ENCODE results near the gene NAB1.
"Not testable (repeated sequence)": the region's sequence is repeated elsewhere in the genome, so short reads cannot be mapped to it uniquely, and the experiment has no call there.

The NAB1 gene

GRCh38 chr2:190698895-190699294 lies 50.0 kb downstream of the NAB1 start:
- no peaks in the 10 kb centered on the region for H3K9me3 ChIP-seq (ENCODE audit: insufficient read depth, low read depth, low read length)
- H3K36me3 ChIP-seq (ENCODE audit: insufficient read depth, low read depth, low read length) = no peaks in the 10 kb centered on the region
- peaks cover 25% of the 10 kb centered on the region; the same call in 1 of the 2 replicates for H3K4me1 ChIP-seq (ENCODE audit: insufficient read depth, low read length)
- H3K9ac ChIP-seq (ENCODE audit: low read depth, low read length) = peak overlapping the region; percentile 37; the same call in 1 of the 2 replicates
- no peaks in the 10 kb centered on the region for H3K27me3 ChIP-seq (ENCODE audit: insufficient read depth, low read length)
- no peak overlapping the region for H3K4me3 ChIP-seq (ENCODE audit: low read length)
- H3K27ac ChIP-seq (ENCODE audit: low read length) = no peak overlapping the region

DNA sequence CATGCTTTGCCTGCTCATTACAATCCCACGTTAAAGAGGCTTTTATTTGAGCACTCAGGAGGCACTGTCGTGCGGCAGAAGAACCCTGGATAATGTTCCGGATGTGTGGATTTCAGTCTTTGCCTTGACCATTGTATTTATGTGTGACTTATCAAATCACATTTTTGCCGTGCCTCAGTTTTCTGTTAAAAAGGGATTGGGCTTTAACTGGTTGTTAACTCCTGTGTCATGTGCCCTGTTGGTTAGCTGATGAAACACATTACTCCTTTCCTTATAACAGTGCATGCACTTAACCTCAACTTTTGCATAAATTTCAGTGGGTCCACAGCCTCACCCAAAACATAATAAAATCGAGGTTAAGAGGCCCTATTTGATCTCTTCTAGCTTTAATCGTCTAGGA lies 52.7 kb downstream of the NAB1 start:
- no peaks in the 10 kb centered on the region for H3K9me3 ChIP-seq (ENCODE audit: insufficient read depth, low read depth, low read length)
- H3K27me3 ChIP-seq (ENCODE audit: insufficient read depth, low read length) = no peaks in the 10 kb centered on the region
- peaks cover 21% of the 10 kb centered on the region; the same call in 1 of the 2 replicates for H3K4me1 ChIP-seq (ENCODE audit: insufficient read depth, low read length)
- no peaks in the 10 kb centered on the region for H3K36me3 ChIP-seq (ENCODE audit: insufficient read depth, low read depth, low read length)
- H3K9ac ChIP-seq (ENCODE audit: low read depth, low read length) = no peak overlapping the region
- no peak overlapping the region for H3K4me3 ChIP-seq (ENCODE audit: low read length)
- H3K27ac ChIP-seq (ENCODE audit: low read length) = no peak overlapping the region

DNA sequence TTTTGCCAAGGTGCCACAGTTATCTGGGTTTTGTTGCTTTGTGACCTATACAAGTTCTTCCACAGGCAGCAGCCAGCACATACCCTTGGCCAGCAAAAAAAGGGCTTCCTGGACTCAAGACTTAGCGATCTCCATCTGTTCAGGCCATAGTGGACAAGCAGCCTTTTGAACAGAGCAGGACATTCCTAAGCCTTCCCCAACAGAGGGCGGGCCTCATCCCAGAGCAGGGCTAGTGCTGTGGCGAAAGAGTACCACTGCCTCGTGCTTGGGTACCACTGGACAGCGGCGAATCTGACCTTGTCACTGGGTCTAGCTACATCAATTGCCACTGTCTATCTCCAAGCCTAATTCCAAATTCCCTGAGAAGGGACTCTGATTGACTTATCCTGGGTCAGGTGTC lies 56.4 kb downstream of the NAB1 start:
- H3K4me3 ChIP-seq (ENCODE audit: low read length) = no peak overlapping the region
- H3K27me3 ChIP-seq (ENCODE audit: insufficient read depth, low read length) = no peaks in the 10 kb centered on the region
- no peaks in the 10 kb centered on the region; the same call in 1 of the 2 replicates for H3K4me1 ChIP-seq (ENCODE audit: insufficient read depth, low read length)
- peaks cover 6% of the 10 kb centered on the region; the same call in 1 of the 2 replicates for H3K9me3 ChIP-seq (ENCODE audit: insufficient read depth, low read depth, low read length)
- H3K36me3 ChIP-seq (ENCODE audit: insufficient read depth, low read depth, low read length) = no peaks in the 10 kb centered on the region
- no peak overlapping the region for H3K27ac ChIP-seq (ENCODE audit: low read length)
- no peak overlapping the region for H3K9ac ChIP-seq (ENCODE audit: low read depth, low read length)

- no peaks in the 10 kb centered on the region for H3K27me3 ChIP-seq (ENCODE audit: insufficient read depth, low read length)
- H3K4me3 ChIP-seq (ENCODE audit: low read length) = no peak overlapping the region
- H3K4me1 ChIP-seq (ENCODE audit: insufficient read depth, low read length) = no peaks in the 10 kb centered on the region
- peaks cover 6% of the 10 kb centered on the region; the same call in 1 of the 2 replicates for H3K9me3 ChIP-seq (ENCODE audit: insufficient read depth, low read depth, low read length)
- H3K36me3 ChIP-seq (ENCODE audit: insufficient read depth, low read depth, low read length) = no peaks in the 10 kb centered on the region
- no peak overlapping the region for H3K9ac ChIP-seq (ENCODE audit: low read depth, low read length)
- no peak overlapping the region for H3K27ac ChIP-seq (ENCODE audit: low read length)
Observed at GRCh38 chr2:190707726-190708125, 58.8 kb downstream of the NAB1 start.

GRCh38 chr2:190708650-190709049 lies 59.8 kb downstream of the NAB1 start:
- not testable (repeated sequence) for H3K9me3 ChIP-seq (ENCODE audit: insufficient read depth, low read depth, low read length); H3K27ac ChIP-seq (ENCODE audit: low read length); H3K4me1 ChIP-seq (ENCODE audit: insufficient read depth, low read length); H3K4me3 ChIP-seq (ENCODE audit: low read length); H3K27me3 ChIP-seq (ENCODE audit: insufficient read depth, low read length); H3K36me3 ChIP-seq (ENCODE audit: insufficient read depth, low read depth, low read length); H3K9ac ChIP-seq (ENCODE audit: low read depth, low read length)

- Histone ChIP-seq H3K27ac (ENCODE audit: low read length) (no peak overlapping the region), H3K27me3 (ENCODE audit: insufficient read depth, low read length) (no peaks in the 10 kb centered on the region), H3K4me1 (ENCODE audit: insufficient read depth, low read length) (no peaks in the 10 kb centered on the region), H3K9me3 (ENCODE audit: insufficient read depth, low read depth, low read length) (peaks cover 6% of the 10 kb centered on the region; the same call in 1 of the 2 replicates), H3K4me3 (ENCODE audit: low read length) (no peak overlapping the region), H3K36me3 (ENCODE audit: insufficient read depth, low read depth, low read length) (no peaks in the 10 kb centered on the region), H3K9ac (ENCODE audit: low read depth, low read length) (no peak overlapping the region)
Observed at GRCh38 chr2:190711069-190711468, 62.2 kb downstream of the NAB1 start.

DNA sequence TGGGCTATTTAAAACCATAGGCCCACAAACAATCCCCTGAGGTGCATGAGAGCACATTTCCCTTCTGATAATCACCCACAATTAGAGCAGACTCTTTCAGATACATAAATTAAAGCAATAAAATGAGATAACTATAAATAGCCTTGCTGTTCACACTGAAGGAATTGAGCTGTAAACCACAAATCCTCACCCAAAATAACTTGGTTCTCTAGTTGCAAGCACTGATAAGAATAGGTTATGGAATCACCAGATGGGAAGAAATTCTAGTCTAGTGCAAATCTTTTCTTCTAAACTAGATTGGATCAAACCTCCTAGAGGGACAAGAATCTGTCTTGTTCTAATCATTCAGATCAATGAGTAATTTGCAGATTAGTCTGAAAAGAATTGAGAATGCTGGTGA lies 64.6 kb downstream of the NAB1 start:
- Histone ChIP-seq H3K9ac (ENCODE audit: low read depth, low read length) (no peak overlapping the region), H3K4me1 (ENCODE audit: insufficient read depth, low read length) (no peaks in the 10 kb centered on the region), H3K27ac (ENCODE audit: low read length) (no peak overlapping the region)

GRCh38 chr2:190714958-190715357 lies 66.1 kb downstream of the NAB1 start:
- Histone ChIP-seq H3K4me1 (ENCODE audit: insufficient read depth, low read length) (no peaks in the 10 kb centered on the region), H3K27me3 (ENCODE audit: insufficient read depth, low read length) (no peaks in the 10 kb centered on the region), H3K36me3 (ENCODE audit: insufficient read depth, low read depth, low read length) (no peaks in the 10 kb centered on the region)

More for the DNA sequence above, 64.6 kb downstream of the NAB1 start:
- Histone ChIP-seq H3K36me3 (ENCODE audit: insufficient read depth, low read depth, low read length) (no peaks in the 10 kb centered on the region), H3K4me3 (ENCODE audit: low read length) (no peak overlapping the region), H3K9me3 (ENCODE audit: insufficient read depth, low read depth, low read length) (0 out of 2 replicates have a peak, but pooled peaks cover under 1% of the 10 kb centered on the region), H3K27me3 (ENCODE audit: insufficient read depth, low read length) (no peaks in the 10 kb centered on the region)

GRCh38 chr2:190716176-190716807 lies 67.4 kb downstream of the NAB1 start:
- no peaks in the 10 kb centered on the region for H3K27me3 ChIP-seq (ENCODE audit: insufficient read depth, low read length)
- H3K27ac ChIP-seq (ENCODE audit: low read length) = no peak overlapping the region
- H3K4me1 ChIP-seq (ENCODE audit: insufficient read depth, low read length) = no peaks in the 10 kb centered on the region
- no peak overlapping the region for H3K4me3 ChIP-seq (ENCODE audit: low read length)
- H3K9ac ChIP-seq (ENCODE audit: low read depth, low read length) = no peak overlapping the region
- H3K36me3 ChIP-seq (ENCODE audit: insufficient read depth, low read depth, low read length) = no peaks in the 10 kb centered on the region
- no peaks in the 10 kb centered on the region for H3K9me3 ChIP-seq (ENCODE audit: insufficient read depth, low read depth, low read length)

More at GRCh38 chr2:190714958-190715357, 66.1 kb downstream of the NAB1 start:
- H3K9ac ChIP-seq (ENCODE audit: low read depth, low read length) = no peak overlapping the region
- H3K9me3 ChIP-seq (ENCODE audit: insufficient read depth, low read depth, low read length) = no peaks in the 10 kb centered on the region
- no peak overlapping the region for H3K27ac ChIP-seq (ENCODE audit: low read length)
- no peak overlapping the region for H3K4me3 ChIP-seq (ENCODE audit: low read length)

DNA sequence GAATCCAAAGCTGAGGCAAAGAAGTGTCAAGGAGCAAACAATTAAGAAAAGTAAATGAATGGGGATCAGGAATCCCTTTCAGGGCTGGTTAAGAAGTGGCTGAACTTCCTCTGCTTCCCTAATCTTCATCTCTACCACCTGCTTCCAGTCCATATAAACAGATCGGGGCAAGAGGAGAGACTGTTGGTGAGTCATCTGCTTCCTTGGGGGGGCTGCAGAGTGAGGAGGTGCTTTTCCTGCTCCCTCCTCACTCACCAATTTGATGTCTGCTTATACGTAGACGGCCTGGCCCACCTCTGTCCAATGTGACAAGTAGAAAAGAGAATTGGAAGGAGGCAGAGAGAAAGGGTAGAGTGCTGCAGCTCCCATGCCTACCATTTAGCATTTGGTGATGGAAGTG lies 68.4 kb downstream of the NAB1 start:
- no peak overlapping the region for H3K9ac ChIP-seq (ENCODE audit: low read depth, low read length)
- H3K4me1 ChIP-seq (ENCODE audit: insufficient read depth, low read length) = no peaks in the 10 kb centered on the region
- no peaks in the 10 kb centered on the region for H3K27me3 ChIP-seq (ENCODE audit: insufficient read depth, low read length)
- no peak overlapping the region for H3K4me3 ChIP-seq (ENCODE audit: low read length)
- no peaks in the 10 kb centered on the region for H3K36me3 ChIP-seq (ENCODE audit: insufficient read depth, low read depth, low read length)
- no peak overlapping the region for H3K27ac ChIP-seq (ENCODE audit: low read length)
- no peaks in the 10 kb centered on the region for H3K9me3 ChIP-seq (ENCODE audit: insufficient read depth, low read depth, low read length)

DNA sequence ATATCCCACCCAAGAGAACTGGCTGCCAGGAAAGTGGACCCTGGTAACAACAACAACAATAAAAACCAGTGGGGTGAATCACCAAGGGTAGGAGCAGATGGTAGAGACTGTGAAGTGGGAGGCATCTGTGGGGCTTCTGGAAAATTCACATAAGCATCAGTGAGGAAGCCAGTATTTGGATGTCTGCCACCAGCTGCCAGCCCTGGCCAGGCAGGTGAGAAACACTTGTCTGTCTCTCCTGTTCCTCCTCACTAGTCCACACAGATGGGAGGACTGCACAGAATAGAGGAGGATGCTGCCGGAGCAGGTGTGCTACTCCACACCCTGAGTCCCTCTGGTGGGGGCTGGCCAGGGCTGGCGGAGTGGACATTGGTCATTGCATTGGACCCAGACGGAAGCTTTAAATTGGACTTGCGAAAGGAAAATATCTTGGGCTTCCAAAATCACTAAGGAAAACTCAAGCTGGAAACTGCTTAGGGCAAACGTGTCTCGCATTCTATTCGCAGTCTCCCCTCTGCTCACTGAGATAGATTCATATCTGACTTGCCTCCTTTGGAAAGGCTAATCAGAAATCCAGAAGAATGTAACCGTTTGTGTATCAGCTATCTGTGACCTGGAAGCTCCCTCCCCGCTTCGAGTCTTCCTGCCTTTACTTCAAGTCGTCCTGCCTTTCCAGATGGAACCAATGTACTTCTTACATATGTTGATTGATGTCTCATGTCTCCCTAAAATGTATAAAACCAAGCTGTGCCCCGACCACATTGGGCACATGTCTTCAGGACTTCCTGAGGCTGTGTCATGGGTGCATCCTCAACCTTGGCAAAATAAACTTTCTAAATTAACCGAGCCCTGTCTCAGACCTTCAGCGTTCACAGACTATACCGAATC lies 69.1 kb downstream of the NAB1 start:
- Histone ChIP-seq H3K9ac (ENCODE audit: low read depth, low read length) (no peak overlapping the region), H3K36me3 (ENCODE audit: insufficient read depth, low read depth, low read length) (no peaks in the 10 kb centered on the region), H3K4me1 (ENCODE audit: insufficient read depth, low read length) (0 out of 2 replicates have a peak, but pooled peaks cover 1% of the 10 kb centered on the region), H3K27me3 (ENCODE audit: insufficient read depth, low read length) (no peaks in the 10 kb centered on the region), H3K27ac (ENCODE audit: low read length) (no peak overlapping the region), H3K4me3 (ENCODE audit: low read length) (no peak overlapping the region), H3K9me3 (ENCODE audit: insufficient read depth, low read depth, low read length) (no peaks in the 10 kb centered on the region)
